ENCODE results near the gene FURIN. TPM values are rescaled to one million over a fixed set of nuclear protein-coding genes. Genes with fewer than 3 reads are reported as not detected.
"Not testable (repeated sequence)": the region's sequence is repeated elsewhere in the genome, so short reads cannot be mapped to it uniquely, and the experiment has no call there.

Gene FURIN
- total RNA-seq, 4 donors from 2014 or later = 58.7 to 121 (median 92.3) TPM

DNA sequence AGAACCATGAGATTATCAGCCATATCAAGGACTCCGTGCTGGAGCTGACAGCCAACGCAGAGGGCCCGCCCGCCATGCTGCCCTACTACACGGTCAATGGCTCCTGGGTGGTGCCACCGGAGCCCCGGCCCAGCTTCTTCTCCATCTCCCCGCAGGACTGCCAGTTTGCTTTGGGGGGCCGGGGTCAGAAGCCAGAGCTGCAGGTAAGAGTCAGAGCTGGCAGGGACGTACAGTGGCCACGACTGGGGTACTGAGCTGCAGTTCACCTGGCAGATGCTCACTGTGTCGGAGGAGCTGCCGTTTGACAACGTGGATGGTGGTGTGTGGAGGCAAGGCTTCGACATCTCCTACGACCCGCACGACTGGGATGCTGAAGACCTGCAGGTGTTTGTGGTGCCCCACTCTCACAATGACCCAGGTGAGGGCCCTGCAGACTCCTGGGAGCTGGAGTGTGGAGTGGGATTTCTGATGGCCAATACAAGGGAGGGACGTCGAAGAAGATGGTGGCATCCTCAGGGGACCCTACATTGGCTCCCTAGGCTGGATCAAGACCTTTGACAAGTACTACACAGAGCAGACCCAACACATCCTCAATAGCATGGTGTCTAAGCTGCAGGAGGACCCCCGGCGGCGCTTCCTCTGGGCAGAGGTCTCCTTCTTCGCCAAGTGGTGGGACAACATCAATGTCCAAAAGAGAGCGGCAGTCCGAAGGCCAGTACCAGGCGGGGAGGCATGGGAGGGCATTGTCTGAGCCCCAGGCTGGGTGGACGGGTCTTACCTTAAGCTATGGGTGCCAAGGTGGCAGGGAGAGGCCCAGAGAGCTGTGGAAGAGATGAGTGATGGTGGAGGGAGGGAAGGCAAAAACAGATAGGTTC lies 37.2 kb downstream of the FURIN start:
- ATAC-seq (ENCODE audit: low FRiP score) (no peak), DNase-seq (ENCODE audit: low spot score) (no peak)
- TF ChIP-seq, protein P1, sequence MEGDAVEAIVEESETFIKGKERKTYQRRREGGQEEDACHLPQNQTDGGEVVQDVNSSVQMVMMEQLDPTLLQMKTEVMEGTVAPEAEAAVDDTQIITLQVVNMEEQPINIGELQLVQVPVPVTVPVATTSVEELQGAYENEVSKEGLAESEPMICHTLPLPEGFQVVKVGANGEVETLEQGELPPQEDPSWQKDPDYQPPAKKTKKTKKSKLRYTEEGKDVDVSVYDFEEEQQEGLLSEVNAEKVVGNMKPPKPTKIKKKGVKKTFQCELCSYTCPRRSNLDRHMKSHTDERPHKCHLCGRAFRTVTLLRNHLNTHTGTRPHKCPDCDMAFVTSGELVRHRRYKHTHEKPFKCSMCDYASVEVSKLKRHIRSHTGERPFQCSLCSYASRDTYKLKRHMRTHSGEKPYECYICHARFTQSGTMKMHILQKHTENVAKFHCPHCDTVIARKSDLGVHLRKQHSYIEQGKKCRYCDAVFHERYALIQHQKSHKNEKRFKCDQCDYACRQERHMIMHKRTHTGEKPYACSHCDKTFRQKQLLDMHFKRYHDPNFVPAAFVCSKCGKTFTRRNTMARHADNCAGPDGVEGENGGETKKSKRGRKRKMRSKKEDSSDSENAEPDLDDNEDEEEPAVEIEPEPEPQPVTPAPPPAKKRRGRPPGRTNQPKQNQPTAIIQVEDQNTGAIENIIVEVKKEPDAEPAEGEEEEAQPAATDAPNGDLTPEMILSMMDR (IDR thresholded peaks at IDR 0.05) = no peak

DNA sequence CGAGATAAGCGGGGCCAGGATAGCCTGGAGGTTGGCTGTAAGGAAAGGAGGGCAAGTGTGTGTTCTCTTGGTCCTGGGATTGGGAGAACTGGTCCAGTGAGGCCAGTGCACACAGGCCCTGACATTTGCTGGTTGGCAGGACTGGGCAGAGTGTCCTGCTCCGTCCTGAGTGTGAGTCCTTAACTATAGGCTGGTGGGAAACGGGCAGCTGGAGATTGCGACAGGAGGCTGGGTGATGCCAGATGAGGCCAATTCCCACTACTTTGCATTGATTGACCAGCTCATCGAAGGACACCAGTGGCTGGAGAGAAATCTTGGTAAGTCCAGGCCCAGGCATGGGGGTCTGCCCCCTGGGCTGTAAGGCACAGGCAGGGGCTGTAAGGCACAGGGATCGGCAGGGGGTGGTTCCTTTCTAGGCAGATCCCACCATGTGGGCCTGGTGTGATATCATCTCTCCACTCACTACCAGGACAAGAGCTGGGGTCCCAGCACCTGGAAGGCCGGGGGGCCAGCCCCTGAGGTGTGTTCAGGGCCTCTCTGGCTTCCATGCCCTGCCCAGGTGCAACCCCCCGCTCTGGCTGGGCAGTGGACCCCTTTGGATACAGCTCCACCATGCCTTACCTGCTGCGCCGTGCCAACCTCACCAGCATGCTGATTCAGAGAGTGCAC lies 37.9 kb downstream of the FURIN start:
- TF ChIP-seq, protein P1 (IDR thresholded peaks at IDR 0.05) = no peak
- no peak for ATAC-seq (ENCODE audit: low FRiP score)
- no peak for DNase-seq (ENCODE audit: low spot score)

DNA sequence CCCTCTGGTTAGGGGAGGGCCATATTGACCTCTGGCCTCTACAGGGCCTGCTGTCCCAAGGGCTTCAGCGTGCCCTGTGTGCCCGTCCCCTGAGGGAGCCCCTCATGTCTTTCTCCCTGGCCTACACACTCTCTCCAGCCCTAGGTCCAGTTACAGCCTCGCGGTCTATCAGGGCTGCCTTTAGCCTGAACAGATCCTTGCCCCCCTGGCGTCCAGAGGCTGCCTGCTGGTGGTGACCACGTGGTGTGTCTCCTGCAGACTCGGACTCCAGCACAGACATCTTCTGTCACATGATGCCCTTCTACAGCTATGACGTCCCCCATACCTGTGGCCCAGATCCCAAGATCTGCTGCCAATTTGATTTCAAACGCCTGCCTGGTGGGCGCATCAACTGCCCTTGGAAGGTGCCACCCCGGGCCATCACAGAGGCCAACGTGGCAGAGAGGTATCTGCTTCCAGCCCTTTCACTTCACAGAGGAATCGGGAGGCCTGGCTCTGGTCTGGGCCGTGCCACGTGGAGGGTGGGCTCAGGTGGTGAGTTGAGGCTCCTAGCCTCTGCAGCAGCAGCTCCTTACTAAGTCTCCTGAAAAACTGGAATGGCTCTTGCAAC lies 38.8 kb downstream of the FURIN start:
- TF ChIP-seq, protein P1 (IDR thresholded peaks at IDR 0.05) = no peak
- DNase-seq (ENCODE audit: low spot score) (no peak), ATAC-seq (ENCODE audit: low FRiP score) (no peak)

DNA sequence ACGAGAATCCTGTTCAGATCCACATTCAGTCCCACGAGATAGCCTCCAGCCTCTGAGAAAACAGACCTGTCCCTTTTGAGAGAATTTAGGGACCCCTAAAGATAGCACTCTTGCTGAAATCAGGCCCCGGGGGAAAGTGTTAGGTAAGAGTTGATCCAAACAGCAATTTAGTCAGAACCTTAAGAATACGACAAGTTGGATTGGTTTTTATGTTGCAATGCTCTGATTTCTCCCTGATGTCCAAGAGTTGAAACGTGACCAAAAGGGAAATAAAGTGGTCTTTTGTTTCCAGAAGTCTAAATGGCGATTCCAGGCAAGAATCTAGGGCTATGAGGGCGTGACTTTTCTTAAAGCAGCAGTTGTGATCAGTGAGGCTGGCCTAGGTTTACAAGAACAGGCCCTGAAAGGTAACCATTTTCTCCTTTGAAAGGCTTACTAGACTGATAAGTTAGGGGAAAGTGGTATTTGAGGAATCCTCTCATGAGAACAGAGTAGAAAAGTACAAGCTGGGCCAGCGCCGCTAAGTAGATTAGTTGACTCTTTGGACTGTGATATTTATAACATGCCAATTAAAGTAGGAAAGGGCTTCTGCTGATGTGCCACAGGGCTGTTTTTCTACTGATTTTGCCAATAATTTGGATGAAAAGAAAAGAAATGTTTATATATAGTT lies 39.6 kb downstream of the FURIN start:
- TF ChIP-seq, protein P1 (IDR thresholded peaks at IDR 0.05) = no peak
- DNase-seq (ENCODE audit: low spot score) = no peak
- no peak for ATAC-seq (ENCODE audit: low FRiP score)

DNA sequence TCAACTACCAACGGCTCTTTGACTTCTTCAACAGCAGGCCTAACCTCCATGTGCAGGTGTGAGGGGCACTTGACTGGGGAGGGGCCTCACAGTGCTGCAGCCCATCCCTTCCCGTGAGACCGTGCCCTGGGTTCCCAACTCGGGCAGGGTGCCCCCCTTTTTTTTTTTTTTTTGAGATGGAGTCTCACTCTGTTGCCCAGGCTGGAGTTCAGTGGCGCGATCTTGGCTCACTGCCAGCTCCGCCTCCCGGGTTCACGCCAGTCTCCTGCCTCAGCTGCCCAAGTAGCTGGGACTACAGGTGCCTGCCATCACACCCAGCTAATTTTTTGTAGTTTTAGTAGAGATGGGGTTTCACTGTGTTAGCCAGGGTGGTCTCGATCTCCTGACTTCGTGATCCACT lies 41.1 kb downstream of the FURIN start:
- DNase-seq (ENCODE audit: low spot score); ATAC-seq (ENCODE audit: low FRiP score): not testable (repeated sequence)

DNA sequence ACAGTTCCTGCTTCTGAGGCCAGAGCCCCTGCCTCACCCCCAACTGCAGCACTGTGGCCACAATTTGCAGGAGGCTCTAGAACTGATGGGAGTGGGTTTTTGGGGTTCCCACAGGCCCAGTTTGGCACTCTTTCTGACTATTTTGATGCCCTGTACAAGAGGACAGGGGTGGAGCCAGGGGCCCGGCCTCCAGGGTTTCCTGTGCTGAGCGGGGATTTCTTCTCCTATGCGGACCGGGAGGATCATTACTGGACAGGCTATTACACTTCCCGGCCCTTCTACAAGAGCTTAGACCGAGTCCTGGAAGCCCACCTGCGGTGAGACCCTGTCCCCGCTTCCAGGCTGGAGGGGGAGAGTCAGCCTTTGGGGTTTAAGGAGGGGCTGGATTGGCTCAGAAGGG lies 41.6 kb downstream of the FURIN start:
- TF ChIP-seq, protein P1 (IDR thresholded peaks at IDR 0.05) = no peak
- ATAC-seq (ENCODE audit: low FRiP score) (no peak), DNase-seq (ENCODE audit: low spot score) (no peak)
